ENCODE measurements around the gene CCND1. TPM values are rescaled to one million over a fixed set of nuclear protein-coding genes. Genes with fewer than 3 reads are reported as not detected.
"Not testable (repeated sequence)": the region's sequence is repeated elsewhere in the genome, so short reads cannot be mapped to it uniquely, and the experiment has no call there.

The CCND1 gene
- total RNA-seq, 1 experiment from 2014 or later, result 372 TPM

- H3K27me3 Mint-ChIP-seq (ENCODE audit: low read depth), result no peaks in the 10 kb centered on the region; the same call in 1 of the 2 replicates
- no peak overlapping the region for H3K27ac Mint-ChIP-seq
These were observed 54.6 kb downstream of the CCND1 start for GRCh38 chr11:69695581-69695980.

GRCh38 chr11:69695995-69696394, 55.0 kb downstream of the CCND1 start:
- not testable (repeated sequence) for H3K56ac ChIP-seq (ENCODE audit: insufficient read length, low read depth, low read length); H3K23me2 ChIP-seq (ENCODE audit: insufficient read length, low read depth, low read length, poor library complexity, severe bottlenecking); H2BK15ac ChIP-seq (ENCODE audit: low read depth, low read length); H3K14ac ChIP-seq (ENCODE audit: insufficient read depth, low read length); H3K27ac ChIP-seq (ENCODE audit: insufficient read length, low read depth, low read length); H3K27ac Mint-ChIP-seq; H3K9me3 ChIP-seq (ENCODE audit: control insufficient read depth, low read depth, low read length); H3K4me3 Mint-ChIP-seq; H4K91ac ChIP-seq (ENCODE audit: insufficient read length, low read depth, low read length); H3K36me3 Mint-ChIP-seq (ENCODE audit: insufficient read depth in 1 of 3, low read depth in 3 of 3); H3K4me2 ChIP-seq (ENCODE audit: insufficient read depth, insufficient read length, low read length); H2AFZ ChIP-seq (ENCODE audit: low read length); H4K5ac ChIP-seq (ENCODE audit: insufficient read length, low read depth, low read length); DNase-seq; H3K4ac ChIP-seq (ENCODE audit: low read depth, low read length); H4K20me1 ChIP-seq (ENCODE audit: control insufficient read depth, insufficient read depth, insufficient read length); H3K18ac ChIP-seq (ENCODE audit: insufficient read length, low read depth, low read length); H3K27me3 Mint-ChIP-seq (ENCODE audit: low read depth); H4K8ac ChIP-seq (replicated peaks; ENCODE audit: insufficient read length, low read depth, low read length); H3K4me1 ChIP-seq (ENCODE audit: insufficient read depth, low read length); H2BK20ac ChIP-seq (ENCODE audit: low read depth, low read length, poor library complexity, severe bottlenecking); H3K79me1 ChIP-seq (ENCODE audit: insufficient read depth, low read depth, low read length, poor library complexity, severe bottlenecking); H3K9ac ChIP-seq (ENCODE audit: extremely low read depth, insufficient read length, low read length); H3K27me3 ChIP-seq (ENCODE audit: insufficient read depth, low read length); H3T11ph ChIP-seq (ENCODE audit: low read length); H3K23ac ChIP-seq (ENCODE audit: insufficient read length, low read depth, low read length); H2BK12ac ChIP-seq (ENCODE audit: insufficient read length, low read depth, low read length); H2BK5ac ChIP-seq (ENCODE audit: insufficient read length, low read length); H2BK120ac ChIP-seq (ENCODE audit: low read depth, low read length, poor library complexity, severe bottlenecking); H2AK5ac ChIP-seq (ENCODE audit: insufficient read length, low read length); H3K79me2 ChIP-seq (ENCODE audit: insufficient read depth, low read length)
- peaks cover 19 to 23% of the 10 kb centered on the region in 2 experiments for H3K4me1 Mint-ChIP-seq
- no CpG with 5 or more reads among the region's 6 CpGs for WGBS (ENCODE audit: extremely low coverage, insufficient read length, low lambda C conversion rate)
- H3K9me3 Mint-ChIP-seq, result peaks cover 5 to 11% of the 10 kb centered on the region in 2 experiments; a peak in 4 of 5 replicates

More at GRCh38 chr11:69695581-69695980, 54.6 kb downstream of the CCND1 start:
- no peak overlapping the region for H3K27ac ChIP-seq (ENCODE audit: insufficient read length, low read depth, low read length)
- H3K18ac ChIP-seq (ENCODE audit: insufficient read length, low read depth, low read length), result no peak overlapping the region
- H2BK15ac ChIP-seq (ENCODE audit: low read depth, low read length), result no peak overlapping the region
- no peaks in the 10 kb centered on the region for H3K4me1 ChIP-seq (ENCODE audit: insufficient read depth, low read length)
- no peak for DNase-seq
- H3K79me1 ChIP-seq (ENCODE audit: insufficient read depth, low read depth, low read length, poor library complexity, severe bottlenecking), result no peaks in the 10 kb centered on the region
- no peak overlapping the region for H2BK120ac ChIP-seq (ENCODE audit: low read depth, low read length, poor library complexity, severe bottlenecking)
- no peak overlapping the region for H3K56ac ChIP-seq (ENCODE audit: insufficient read length, low read depth, low read length)
- Mint-ChIP-seq H3K36me3 (ENCODE audit: insufficient read depth in 1 of 3, low read depth in 3 of 3) (peaks cover 7 to 9% (median 8%) of the 10 kb centered on the region in 3 experiments), H3K4me1 (peaks cover 16 to 20% of the 10 kb centered on the region in 2 experiments), H3K9me3 (peaks cover 5 to 11% of the 10 kb centered on the region in 2 experiments; a peak in 4 of 5 replicates), H3K4me3 (no peak overlapping the region)
- no peak overlapping the region for H3K14ac ChIP-seq (ENCODE audit: insufficient read depth, low read length)
- H3K4ac ChIP-seq (ENCODE audit: low read depth, low read length), result no peak overlapping the region
- H2AFZ ChIP-seq (ENCODE audit: low read length), result no peak overlapping the region
- H4K8ac ChIP-seq (replicated peaks; ENCODE audit: insufficient read length, low read depth, low read length), result no peak overlapping the region
- no peak overlapping the region for H4K5ac ChIP-seq (ENCODE audit: insufficient read length, low read depth, low read length)
- no peak overlapping the region for H2BK5ac ChIP-seq (ENCODE audit: insufficient read length, low read length)
- no peak overlapping the region for H3K9ac ChIP-seq (ENCODE audit: extremely low read depth, insufficient read length, low read length)
- H3K9me3 ChIP-seq (ENCODE audit: control insufficient read depth, low read depth, low read length), result no peaks in the 10 kb centered on the region
- no CpG with 5 or more reads among the region's 7 CpGs for WGBS (ENCODE audit: extremely low coverage, insufficient read length, low lambda C conversion rate)
- H3K23me2 ChIP-seq (ENCODE audit: insufficient read length, low read depth, low read length, poor library complexity, severe bottlenecking), result no peaks in the 10 kb centered on the region
- no peak overlapping the region for H2AK5ac ChIP-seq (ENCODE audit: insufficient read length, low read length)
- H3K4me2 ChIP-seq (ENCODE audit: insufficient read depth, insufficient read length, low read length), result no peak overlapping the region
- no peaks in the 10 kb centered on the region for H3K27me3 ChIP-seq (ENCODE audit: insufficient read depth, low read length)
- no peak overlapping the region for H3T11ph ChIP-seq (ENCODE audit: low read length)
- no peaks in the 10 kb centered on the region for H4K20me1 ChIP-seq (ENCODE audit: control insufficient read depth, insufficient read depth, insufficient read length)
- H2BK12ac ChIP-seq (ENCODE audit: insufficient read length, low read depth, low read length), result no peak overlapping the region
- no peak overlapping the region for H2BK20ac ChIP-seq (ENCODE audit: low read depth, low read length, poor library complexity, severe bottlenecking)
- H3K79me2 ChIP-seq (ENCODE audit: insufficient read depth, low read length), result no peaks in the 10 kb centered on the region
- no peak for TF ChIP-seq CTCF (conservative IDR thresholded peaks at IDR 0.05)
- no peak overlapping the region for H4K91ac ChIP-seq (ENCODE audit: insufficient read length, low read depth, low read length)
- no peak overlapping the region for H3K23ac ChIP-seq (ENCODE audit: insufficient read length, low read depth, low read length)
